H1 (cell line): ENCODE data around the gene OTOP1.

Experiments used
- CREB1 ChIP-seq: IDR thresholded peaks from 2 replicates; pipeline ENCODE4 v1.6.1; 2012; ENCODE audit warnings: inconsistent platforms
- CTBP2 ChIP-seq: IDR thresholded peaks from 2 replicates; pipeline ENCODE4 v1.7.0; 2011; ENCODE audit warnings: borderline replicate concordance, mild to moderate bottlenecking, moderate library complexity, mixed read lengths, low read length; ENCODE audit not compliant: insufficient read depth, insufficient read length
- CTCF ChIP-seq, 3 experiments: IDR thresholded peaks; 1 replicate in 2 of 3; 2 replicates in 1 of 3; pipeline versions ENCODE4 v1.5.1 to v1.6.1; 2011; ENCODE audit warnings: low read length in 3 of 3, mild to moderate bottlenecking in 3 of 3, inconsistent platforms in 2 of 3, low read depth in 1 of 3, moderate library complexity in 1 of 3; ENCODE audit not compliant: insufficient read depth in 1 of 3; ENCODE audit errors: control extremely low read depth in 1 of 3
- GTF2F1 ChIP-seq: IDR thresholded peaks from 2 replicates; pipeline ENCODE4 v1.6.1; 2012; ENCODE audit warnings: low read depth, low read length, improper control_type of control experiment, borderline replicate concordance
- JUND ChIP-seq: IDR thresholded peaks from 2 replicates; pipeline ENCODE4 v1.6.1; 2011; ENCODE audit warnings: mild to moderate bottlenecking, improper control_type of control experiment, low read length
- POLR2AphosphoS5 ChIP-seq: IDR thresholded peaks from 2 replicates; pipeline ENCODE4 v1.6.1; 2011; ENCODE audit warnings: low read depth, low read length

- TF ChIP-seq CTBP2 (no peak), CTCF (IDR thresholded peaks at IDR 0.05; ENCODE audit: control extremely low read depth in 1 of 3, insufficient read depth in 1 of 3, low read depth in 1 of 3, low read length in 3 of 3) (no peak), JUND (no peak), CREB1 (no peak), POLR2AphosphoS5 (no peak), GTF2F1 (no peak)
Measured at GRCh38 chr4:4247696-4248028, 20.9 kb upstream of the OTOP1 start.
